GM12878 (cell line): ENCODE measurements around the gene GTF3C1. TPM values are rescaled to one million over a fixed set of nuclear protein-coding genes. Genes with fewer than 3 reads are reported as not detected.

Experiments used
- ATAC-seq: fragments of 200-7000 bp; cut with Tn5 transposase; 3 replicates; pipeline ENCODE4 v1.9.1; 2020; ENCODE audit warnings: mild to moderate bottlenecking, moderate library complexity
- BruUV-seq: library from RNA; stranded (reverse); fragments of 400-500 nt; replicated peaks from 2 replicates; lab custom pipeline; 2021; lab: Mats Ljungman, UMichigan
- CTCF ChIA-PET: fragments of 300-600 bp; sonication (Branson Sonifier 250); formaldehyde crosslinking; extraction: SDS; loops from one replicate; lab custom pipeline; 2021; ENCODE audit warnings: inconsistent platforms; lab: Yijun Ruan, JAX
- POLR2A ChIA-PET: fragments of 350-600 bp; formaldehyde crosslinking; extraction: SDS; loops from one replicate; lab custom pipeline; 2021; ENCODE audit warnings: inconsistent platforms; lab: Charles Lee
- RAD21 ChIA-PET: fragments of 300-600 bp; sonication (Branson Sonifier 250); formaldehyde crosslinking; loops from one replicate; lab custom pipeline; 2023; ENCODE audit warnings: antibody characterized with exemption; ENCODE audit not compliant: unreplicated experiment; lab: Charles Lee
- SMC1A ChIA-PET: fragments of 300-600 bp; sonication (Branson Sonifier 250); formaldehyde crosslinking; loops from one replicate; lab custom pipeline; 2023; ENCODE audit not compliant: unreplicated experiment, uncharacterized antibody; lab: Charles Lee
- DNase-seq: peaks from one replicate; pipeline ENCODE4 v3.0.0-alpha.2; 2011; ENCODE audit warnings: low read depth, low spot score
- FAIRE-seq: peaks from 3 replicates; lab custom pipeline; 2011; peaks lifted over from hg19 to GRCh38; lab: Jason Lieb, UNC
- H2AFZ ChIP-seq: 2 replicates; pipeline ENCODE4 v1.6.0; 2011; ENCODE audit warnings: low read depth, low read length, control low read depth; ENCODE audit not compliant: control insufficient read depth
- H3K27ac ChIP-seq: 2 replicates; pipeline ENCODE4 v1.5.1; 2011; ENCODE audit warnings: control low read depth; ENCODE audit not compliant: control insufficient read depth, insufficient read depth
- H3K27me3 ChIP-seq, 2 experiments: replicated peaks in 1 of 2; 2 replicates each; pipeline versions ENCODE4 v1.6.0 to v1.6.1; 2011; ENCODE audit warnings: low read length in 1 of 2; ENCODE audit not compliant: control insufficient read depth in 2 of 2, insufficient read depth in 2 of 2
- H3K36me3 ChIP-seq, 2 experiments: 2 replicates each; pipeline ENCODE4 v1.5.1; 2011; ENCODE audit warnings: low read length in 1 of 2; ENCODE audit not compliant: control insufficient read depth in 2 of 2, insufficient read depth in 2 of 2
- H3K4me1 ChIP-seq: 2 replicates; pipeline ENCODE4 v1.6.1; 2011; ENCODE audit warnings: mild to moderate bottlenecking, low read length, moderate library complexity, mixed read lengths; ENCODE audit not compliant: control insufficient read depth, insufficient read depth
- H3K4me2 ChIP-seq: 2 replicates; pipeline ENCODE4 v1.6.0; 2011; ENCODE audit warnings: control low read depth; ENCODE audit not compliant: control insufficient read depth, insufficient read depth
- H3K4me3 ChIP-seq: fragments of 200-600 bp; sonication (generic); 2 replicates; pipeline ENCODE4 v1.5.1; 2016
- H3K79me2 ChIP-seq: 2 replicates; pipeline ENCODE4 v1.6.0; 2011; ENCODE audit warnings: low read length; ENCODE audit not compliant: control insufficient read depth, insufficient read depth
- H3K9ac ChIP-seq: 2 replicates; pipeline ENCODE4 v1.8.0; 2011; ENCODE audit warnings: low read length, control low read depth, mixed read lengths; ENCODE audit not compliant: control insufficient read depth, insufficient read depth
- H3K9me3 ChIP-seq: replicated peaks from 3 replicates; pipeline ENCODE4 v1.5.1; 2011; ENCODE audit warnings: mild to moderate bottlenecking, low read length; ENCODE audit not compliant: control insufficient read depth, insufficient read depth
- H4K20me1 ChIP-seq: 2 replicates; pipeline ENCODE4 v1.6.0; 2011; ENCODE audit not compliant: control insufficient read depth, insufficient read depth
- BCLAF1 ChIP-seq: fragments of 450-650 bp; IDR thresholded peaks from 2 replicates; pipeline ENCODE4 v1.6.1; 2017; ENCODE audit warnings: antibody characterized with exemption, mild to moderate bottlenecking, moderate library complexity
- CREM ChIP-seq: IDR thresholded peaks from 2 replicates; pipeline ENCODE4 v1.6.1; 2014; ENCODE audit warnings: antibody characterized with exemption, low read depth
- EGR1 ChIP-seq, 2 experiments: IDR thresholded peaks; 1 replicate in 1 of 2; 2 replicates in 1 of 2; pipeline ENCODE4 v1.6.1; 2011 to 2012; ENCODE audit warnings: low read depth in 2 of 2, low read length in 2 of 2, borderline replicate concordance in 1 of 2, mild to moderate bottlenecking in 1 of 2, moderate library complexity in 1 of 2
- FOXM1 ChIP-seq: IDR thresholded peaks from 2 replicates; pipeline ENCODE4 v1.6.1; 2012; ENCODE audit warnings: low read depth, mild to moderate bottlenecking, inconsistent platforms, low read length, moderate library complexity
- HDAC2 ChIP-seq: fragments of 200-600 bp; sonication (generic); IDR thresholded peaks from 2 replicates; pipeline ENCODE4 v1.6.1; 2017
- MEF2A ChIP-seq: IDR thresholded peaks from 2 replicates; pipeline ENCODE4 v1.6.1; 2011; ENCODE audit warnings: low read depth, mild to moderate bottlenecking, low read length, moderate library complexity; ENCODE audit not compliant: insufficient read depth
- POLR2A ChIP-seq: IDR thresholded peaks from 2 replicates; pipeline ENCODE4 v1.6.1; 2011; ENCODE audit warnings: low read depth, mild to moderate bottlenecking, low read length
- SP1 ChIP-seq: IDR thresholded peaks from one replicate; pipeline ENCODE4 v1.6.1; 2011; ENCODE audit warnings: low read depth, low read length
- TCF12 ChIP-seq: IDR thresholded peaks from 2 replicates; pipeline ENCODE4 v1.6.1; 2011; ENCODE audit warnings: low read depth, mild to moderate bottlenecking, low read length
- WGBS: methylation state at CpG from one replicate; pipeline ENCODE4 v1.1.6; 2016; ENCODE audit warnings: low lambda C conversion rate; ENCODE audit not compliant: insufficient replicate concordance, insufficient coverage; ENCODE audit errors: missing lambda C conversion rate; 5-methylcytosine and 5-hydroxymethylcytosine counted together
- in situ Hi-C: fragments of 300-500 bp; cut with MboI; formaldehyde crosslinking; loops from 9 replicates; pipeline ENCODE4 v1.14.3; 2018; ENCODE audit warnings: mixed read lengths
- intact Hi-C: fragments of 100-400 bp; cut with micrococcal nuclease; formaldehyde crosslinking; loops from one replicate; pipeline ENCODE4 v1.14.2; 2022; ENCODE audit not compliant: unreplicated experiment
- polyA plus RNA-seq, 11 experiments: library from polyadenylated mRNA; depleted of rRNA in 4 of 11; unstranded in 6 of 11; stranded (reverse) in 5 of 11; fragments of >200 nt; fragmentation: Nextera tagmentation in 4 of 11; fragmentation: Illumina TruSeq in 1 of 11; extraction: Ambion mirVana in 4 of 11; extraction: Trizol in 1 of 11; gene quantifications; 1 replicate in 1 of 11; 2 replicates in 10 of 11; pipeline versions ENCODE4 v1.2.1 to v1.2.3, GENCODE V29; 2011 to 2016; ENCODE audit warnings: inconsistent platforms in 2 of 11, missing spikeins in 2 of 11, low read depth in 1 of 11
- total RNA-seq, 4 experiments: library from RNA; depleted of rRNA in 3 of 4; stranded (reverse); fragments of >200 nt in 3 of 4; fragmentation: Illumina TruSeq in 1 of 4; extraction: Trizol in 1 of 4; gene quantifications; 2 replicates each; pipeline versions ENCODE4 v1.2.1 to v1.2.3, GENCODE V29; 2013 to 2021
- TF ChIP-seq, protein P1 (sequence below): fragments of 450-650 bp; IDR thresholded peaks from 2 replicates; pipeline ENCODE4 v1.6.1; 2018; ENCODE audit warnings: borderline replicate concordance, mild to moderate bottlenecking; ENCODE audit not compliant: partially characterized antibody

The GTF3C1 gene
- total and polyA plus RNA-seq, 10 of the 15 experiments (the other 5 are each of a cell fraction or from before 2014, with no cell fraction given) = 0.98 to 60.9 (median 34.3) TPM

DNA sequence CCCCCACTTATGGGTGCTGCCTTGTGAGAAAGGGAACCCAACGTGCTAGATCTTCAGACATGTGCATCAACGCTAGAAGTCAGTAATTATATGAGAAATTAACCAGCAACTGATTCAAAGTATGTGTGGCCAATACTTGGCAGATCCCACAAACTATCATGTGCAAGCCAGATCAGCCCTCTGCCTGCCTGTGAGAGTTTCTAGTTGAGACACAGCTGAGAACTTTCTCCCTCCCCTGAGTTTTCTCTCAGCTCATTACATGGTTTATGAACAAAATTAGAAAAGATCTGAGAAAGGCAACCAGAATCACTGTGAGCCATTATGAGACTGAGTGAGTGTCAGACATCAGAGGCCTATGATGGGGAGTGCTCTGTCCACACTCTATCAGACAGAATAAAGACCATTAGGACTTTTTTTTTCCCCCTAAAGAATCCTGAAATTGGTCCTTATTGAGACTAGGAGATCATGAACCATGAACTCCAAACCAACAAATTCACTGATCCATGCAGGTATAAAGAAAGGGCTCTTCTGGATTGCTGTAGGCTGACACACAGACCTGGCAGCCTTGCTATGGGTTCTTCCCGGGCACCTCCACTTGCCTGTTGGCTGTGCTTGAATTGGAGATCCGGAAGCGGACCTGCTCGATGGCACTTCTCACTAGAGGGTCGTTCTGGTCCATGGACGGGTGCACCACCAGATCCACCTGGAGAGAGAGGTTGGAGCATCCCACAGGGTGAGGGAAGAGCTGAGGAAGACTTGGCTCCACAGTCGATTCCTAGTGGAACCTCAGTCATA, 51.5 kb downstream of the GTF3C1 start:
- WGBS = 75% methylated on average over 9 of the region's 9 CpGs
- RAD21 ChIA-PET = no interaction called here
- FAIRE-seq = no peak
- no TSS peak for BruUV-seq
- H3K4me3 ChIP-seq = no peak overlapping the region
- CTCF ChIA-PET = interaction anchor here (1.0 kb wide), 1 partner anchor 52 kb away, joined by 3 read pairs; no protein-coding TSS in a partner anchor
- H3K27ac ChIP-seq = no peak overlapping the region
- SMC1A ChIA-PET = no interaction called here
- in situ Hi-C loops (no loop called here), intact Hi-C loops (no loop called here)
- no peak overlapping the region for H2AFZ ChIP-seq
- no peaks in the 10 kb centered on the region for H3K27me3 ChIP-seq
- no peaks in the 10 kb centered on the region; the same call in 1 of the 2 replicates for H4K20me1 ChIP-seq
- TF ChIP-seq MEF2A = no peak
- TF ChIP-seq, protein P1, sequence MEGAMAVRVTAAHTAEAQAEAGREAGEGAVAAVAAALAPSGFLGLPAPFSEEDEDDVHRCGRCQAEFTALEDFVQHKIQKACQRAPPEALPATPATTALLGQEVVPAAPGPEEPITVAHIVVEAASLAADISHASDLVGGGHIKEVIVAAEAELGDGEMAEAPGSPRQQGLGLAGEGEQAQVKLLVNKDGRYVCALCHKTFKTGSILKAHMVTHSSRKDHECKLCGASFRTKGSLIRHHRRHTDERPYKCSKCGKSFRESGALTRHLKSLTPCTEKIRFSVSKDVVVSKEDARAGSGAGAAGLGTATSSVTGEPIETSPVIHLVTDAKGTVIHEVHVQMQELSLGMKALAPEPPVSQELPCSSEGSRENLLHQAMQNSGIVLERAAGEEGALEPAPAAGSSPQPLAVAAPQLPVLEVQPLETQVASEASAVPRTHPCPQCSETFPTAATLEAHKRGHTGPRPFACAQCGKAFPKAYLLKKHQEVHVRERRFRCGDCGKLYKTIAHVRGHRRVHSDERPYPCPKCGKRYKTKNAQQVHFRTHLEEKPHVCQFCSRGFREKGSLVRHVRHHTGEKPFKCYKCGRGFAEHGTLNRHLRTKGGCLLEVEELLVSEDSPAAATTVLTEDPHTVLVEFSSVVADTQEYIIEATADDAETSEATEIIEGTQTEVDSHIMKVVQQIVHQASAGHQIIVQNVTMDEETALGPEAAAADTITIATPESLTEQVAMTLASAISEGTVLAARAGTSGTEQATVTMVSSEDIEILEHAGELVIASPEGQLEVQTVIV = no peak
- ATAC-seq = no peak
- POLR2A ChIA-PET = no interaction called here
- no peak for DNase-seq
- no peaks in the 10 kb centered on the region for H3K79me2 ChIP-seq
- H3K9ac ChIP-seq = no peak overlapping the region
- H3K9me3 ChIP-seq = no peaks in the 10 kb centered on the region
- no peak overlapping the region for H3K4me2 ChIP-seq
- peaks cover 26 to 32% of the 10 kb centered on the region in 2 experiments for H3K36me3 ChIP-seq
- no peaks in the 10 kb centered on the region for H3K4me1 ChIP-seq

DNA sequence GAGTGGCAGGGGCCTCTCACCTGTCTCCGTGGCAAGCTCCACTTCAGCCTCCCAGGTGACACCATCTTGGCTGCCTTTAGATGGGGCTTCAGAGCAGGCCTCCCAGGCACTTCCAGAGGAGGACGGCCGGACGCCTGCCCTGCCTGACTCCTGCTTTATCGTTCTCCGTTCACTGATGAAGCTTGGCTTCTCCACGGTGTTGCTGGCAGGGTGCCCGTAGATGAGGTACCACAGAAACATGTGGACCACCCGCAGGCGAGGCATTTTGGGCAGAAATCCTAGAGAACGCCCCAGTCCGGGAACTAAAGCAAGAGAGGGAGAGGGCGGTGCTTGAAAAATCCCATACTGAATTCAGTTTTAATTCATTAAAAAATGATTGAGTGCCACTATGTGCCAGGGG, 54.5 kb downstream of the GTF3C1 start:
- 99% methylated on average over 13 of the region's 13 CpGs for WGBS
- no peak overlapping the region for H3K27ac ChIP-seq
- no peak overlapping the region for H3K4me3 ChIP-seq
- no peaks in the 10 kb centered on the region for H3K9me3 ChIP-seq
- peaks cover 19 to 21% of the 10 kb centered on the region in 2 experiments for H3K36me3 ChIP-seq
- H3K4me1 ChIP-seq = no peaks in the 10 kb centered on the region
- H2AFZ ChIP-seq = no peak overlapping the region
- POLR2A ChIA-PET = no interaction called here
- H4K20me1 ChIP-seq = no peaks in the 10 kb centered on the region
- RAD21 ChIA-PET = no interaction called here
- DNase-seq = no peak
- BruUV-seq = no TSS peak
- no peak overlapping the region for H3K4me2 ChIP-seq
- FAIRE-seq = no peak
- no peaks in the 10 kb centered on the region for H3K79me2 ChIP-seq
- SMC1A ChIA-PET = no interaction called here
- in situ Hi-C loops (no loop called here), intact Hi-C loops (no loop called here)
- H3K9ac ChIP-seq = no peak overlapping the region
- CTCF ChIA-PET = no interaction called here
- no peak for ATAC-seq
- H3K27me3 ChIP-seq = no peaks in the 10 kb centered on the region
- TF ChIP-seq TCF12 = no peak
- TF ChIP-seq BCLAF1 = no peak
- no peak for TF ChIP-seq EGR1 (IDR thresholded peaks at IDR 0.05; ENCODE audit: borderline replicate concordance in 1 of 2, low read depth in 2 of 2, low read length in 2 of 2)
- TF ChIP-seq CREM = no peak
- TF ChIP-seq SP1 = no peak
- no peak for TF ChIP-seq FOXM1
- no peak for TF ChIP-seq HDAC2
- TF ChIP-seq POLR2A = no peak
